Urinary bladder (tissue), 4 donors: Measurements from ENCODE around the gene GGTLC3. TPM values are rescaled to one million over a fixed set of nuclear protein-coding genes. Genes with fewer than 3 reads are reported as not detected.
A peak's percentile ranks its signal among the peaks of the same experiment; 100 is the strongest.
"Not testable (repeated sequence)": the region's sequence is repeated elsewhere in the genome, so short reads cannot be mapped to it uniquely, and the experiment has no call there.

Source experiments
- DNase-seq: peaks from one replicate; pipeline ENCODE4 v3.0.0-alpha.2; 2015; ENCODE audit errors: extremely low spot score
- H3K27ac ChIP-seq: one replicate; pipeline ENCODE4 v1.5.1; 2013; ENCODE audit warnings: low read depth, mild to moderate bottlenecking, moderate library complexity
- H3K36me3 ChIP-seq: one replicate; pipeline ENCODE4 v1.6.1; 2013; ENCODE audit warnings: mild to moderate bottlenecking, moderate library complexity; ENCODE audit not compliant: insufficient read depth
- H3K4me1 ChIP-seq: one replicate; pipeline ENCODE4 v1.6.1; 2013; ENCODE audit warnings: mild to moderate bottlenecking, moderate library complexity; ENCODE audit not compliant: insufficient read depth
- H3K4me3 ChIP-seq: one replicate; pipeline ENCODE4 v1.5.1; 2013; ENCODE audit warnings: low read depth, low read length
- WGBS: extraction: QIAGEN DNeasy Blood & Tissue Kit; methylation state at CpG from one replicate; pipeline ENCODE4 v1.1.7; 2013; 5-methylcytosine and 5-hydroxymethylcytosine counted together
- polyA plus RNA-seq: library from polyadenylated mRNA; stranded (reverse); fragments of 200-250 nt; gene quantifications from one replicate; pipeline ENCODE4 v1.2.3, GENCODE V29; 2013
- total RNA-seq: library from RNA; depleted of rRNA; stranded (reverse); fragments of >200 nt; gene quantifications from one replicate; pipeline ENCODE4 v1.2.3, GENCODE V29; 2014
- donor health status: healthy with polysubstance abuse.
- donor health status: healthy.

Gene GGTLC3
- total and polyA plus RNA-seq, 2 donors: not detected

DNA sequence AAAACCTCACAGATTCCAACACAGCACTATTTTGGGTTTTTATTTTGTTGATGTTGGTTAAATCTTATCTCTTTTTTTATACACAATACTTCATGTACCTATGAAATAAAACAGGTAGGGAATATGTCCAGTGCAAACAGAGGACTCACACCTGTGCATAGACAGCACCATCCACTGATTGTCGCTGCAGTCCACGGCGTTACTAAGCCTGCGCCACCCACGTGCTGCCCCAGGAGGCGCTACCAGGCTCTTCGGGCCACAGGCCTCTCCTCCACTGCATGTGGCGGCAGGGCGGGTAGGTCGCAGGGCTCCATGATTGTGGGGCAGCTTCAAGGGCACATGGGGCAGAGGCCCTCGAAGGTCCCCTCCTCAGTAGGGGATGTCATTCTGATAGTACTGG, 15.7 kb upstream of the GGTLC3 start:
- H3K4me1 ChIP-seq, DNase-seq: not testable (repeated sequence)
- WGBS: no CpG with 5 or more reads among the region's 11 CpGs

GRCh38 chr22:18529416-18530145, 11.6 kb upstream of the GGTLC3 start:
- DNase-seq: not testable (repeated sequence)
- WGBS: no CpG with 5 or more reads among the region's 57 CpGs

More for the DNA sequence above, 15.7 kb upstream of the GGTLC3 start:
- H3K27ac ChIP-seq, H3K36me3 ChIP-seq, H3K4me3 ChIP-seq: not testable (repeated sequence)

DNA sequence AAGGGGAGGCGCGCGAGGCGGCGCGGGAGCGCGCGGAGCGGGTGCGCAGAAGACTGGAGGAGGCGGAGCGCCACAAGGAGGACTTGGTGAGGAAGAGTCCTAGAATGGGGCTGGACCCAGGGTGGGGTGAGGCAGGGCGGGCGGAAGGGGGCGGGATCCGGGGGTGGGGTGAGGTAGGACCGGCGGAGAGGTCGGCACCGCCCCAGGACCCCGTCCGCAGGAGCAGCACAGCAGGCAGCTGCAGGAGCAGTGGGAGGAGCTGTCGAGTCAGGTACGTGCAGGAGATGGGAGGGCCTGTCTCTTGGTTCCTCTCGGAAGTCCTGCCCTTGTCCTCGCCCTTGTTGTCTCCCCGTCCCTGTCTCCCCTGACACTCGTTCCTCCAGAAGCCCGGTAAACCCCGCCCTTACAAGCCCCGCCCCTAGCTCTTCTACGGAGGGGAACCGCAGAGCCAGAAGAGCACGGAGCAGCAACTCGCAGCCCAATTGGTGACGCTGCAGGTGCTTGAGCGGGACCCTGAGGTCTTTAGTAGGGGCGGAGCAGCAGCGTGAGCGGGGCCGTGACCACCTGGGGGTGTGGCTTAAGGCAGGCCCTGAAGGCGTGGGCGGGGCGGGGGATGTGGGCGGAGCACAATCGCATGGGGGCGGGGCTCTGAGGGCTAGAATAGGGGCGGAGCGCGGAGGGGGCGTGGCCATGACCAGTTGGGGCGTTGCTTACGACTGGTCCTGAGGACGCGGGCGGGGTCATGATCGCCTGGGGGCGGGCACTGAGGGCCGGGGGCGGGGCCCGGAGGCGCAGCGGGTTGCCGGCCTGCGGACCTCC, 10.8 kb upstream of the GGTLC3 start:
- DNase-seq: peak; percentile 58
- not testable (repeated sequence) for H3K36me3 ChIP-seq, H3K4me1 ChIP-seq, H3K4me3 ChIP-seq, H3K27ac ChIP-seq
- under 1% methylated on average over 23 of the region's 66 CpGs for WGBS

More at GRCh38 chr22:18529416-18530145, 11.6 kb upstream of the GGTLC3 start:
- not testable (repeated sequence) for H3K36me3 ChIP-seq, H3K27ac ChIP-seq, H3K4me3 ChIP-seq, H3K4me1 ChIP-seq

DNA sequence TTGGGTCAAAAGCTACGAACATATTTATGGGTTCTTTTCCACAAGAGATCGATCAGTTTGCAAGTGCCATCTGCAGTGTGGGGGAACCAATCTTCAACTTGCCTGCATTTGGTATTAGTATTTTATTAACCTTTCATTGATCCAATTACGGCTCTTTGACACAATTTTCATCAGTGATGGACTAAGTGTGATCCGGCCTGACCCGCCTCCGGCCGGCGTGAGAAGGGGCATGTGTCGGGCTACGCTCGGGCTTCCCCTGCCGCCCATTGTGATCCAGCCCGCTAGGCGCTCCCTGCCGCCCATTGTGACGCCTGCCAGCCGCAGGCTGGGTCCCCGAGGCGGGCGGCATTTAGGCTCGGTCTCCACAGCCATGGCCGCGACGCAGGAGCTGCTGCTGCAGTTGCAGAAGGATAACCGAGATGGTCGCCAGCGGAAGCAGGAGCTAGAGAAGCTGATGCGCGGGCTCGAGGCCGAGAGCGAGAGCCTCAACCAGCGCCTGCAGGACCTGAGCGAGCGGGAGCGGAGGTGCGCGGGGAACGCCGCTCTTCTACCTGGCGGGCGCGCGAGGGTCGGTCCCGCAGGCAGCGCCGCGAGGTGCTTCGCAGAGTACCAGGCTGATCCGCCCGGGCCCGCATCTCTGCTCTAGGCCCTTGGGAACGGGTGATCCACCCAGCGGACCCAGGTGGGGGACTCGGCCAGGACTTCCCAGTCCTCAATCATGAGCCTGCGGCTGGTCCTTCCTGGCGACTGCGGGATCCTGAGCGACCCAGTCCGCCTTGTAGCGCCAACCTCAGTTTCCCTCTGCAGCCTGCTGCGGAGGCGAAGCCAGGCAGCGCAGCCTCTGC, 10.0 kb upstream of the GGTLC3 start, which contains the start of gene TMEM191B:
Gene TMEM191B (plus strand): TSS at position 51 of the 845 bp plus-strand sequence. CDS start 179 bp downstream, at position 230.
- H3K36me3 ChIP-seq, H3K4me1 ChIP-seq, H3K4me3 ChIP-seq, H3K27ac ChIP-seq, DNase-seq: not testable (repeated sequence)
- WGBS: no CpG with 5 or more reads among the region's 65 CpGs

DNA sequence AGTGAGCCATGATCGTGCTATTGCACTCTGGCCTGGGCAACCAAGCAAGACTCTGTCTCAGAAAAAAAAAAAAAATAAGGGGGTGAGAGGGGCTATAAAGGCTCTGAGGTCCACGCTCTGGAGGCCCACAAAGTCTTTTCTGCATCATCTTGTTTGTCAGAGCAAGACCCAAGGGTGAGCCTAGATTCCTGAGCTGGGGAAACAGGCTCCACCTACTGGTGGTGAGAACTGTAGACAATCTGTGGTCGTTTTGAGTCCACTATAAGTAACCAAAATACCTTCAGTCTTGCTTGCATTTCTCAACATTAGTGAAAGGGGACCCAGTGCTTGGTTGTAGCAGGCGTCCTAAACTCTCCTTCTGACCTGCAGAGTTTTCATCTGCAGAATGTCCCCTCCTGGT, 5.4 kb upstream of the GGTLC3 start:
- DNase-seq, H3K27ac ChIP-seq, H3K4me1 ChIP-seq, H3K4me3 ChIP-seq, H3K36me3 ChIP-seq: not testable (repeated sequence)
- WGBS: no CpG with 5 or more reads among the region's 4 CpGs

- H3K36me3 ChIP-seq, H3K27ac ChIP-seq, H3K4me1 ChIP-seq, DNase-seq, H3K4me3 ChIP-seq: not testable (repeated sequence)
- no CpG with 5 or more reads among the region's 6 CpGs for WGBS
Observed at GRCh38 chr22:18522762-18523161, 4.8 kb upstream of the GGTLC3 start.

DNA sequence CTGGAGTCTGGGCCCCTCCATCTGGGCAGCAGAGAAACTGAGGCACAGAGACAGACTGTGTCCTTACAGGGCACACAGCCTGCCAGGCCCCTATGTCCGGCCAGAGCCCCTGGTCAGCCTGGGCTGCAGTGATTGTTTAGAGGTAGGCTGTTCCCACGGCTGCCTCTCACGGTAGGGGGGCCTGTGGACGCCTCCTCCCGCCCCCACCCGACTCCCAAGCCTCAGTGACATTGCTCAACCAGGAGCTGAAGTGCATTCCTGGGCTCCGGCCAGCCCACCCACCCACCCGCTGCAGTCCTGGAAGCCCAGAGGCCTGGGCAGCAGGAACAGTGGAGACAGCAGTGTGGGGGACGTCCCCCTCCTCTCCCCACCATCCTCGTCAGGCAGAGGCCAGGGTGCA, 4.5 kb downstream of the GGTLC3 start:
- not testable (repeated sequence) for H3K27ac ChIP-seq, H3K4me1 ChIP-seq, DNase-seq, H3K4me3 ChIP-seq, H3K36me3 ChIP-seq
- 24% methylated on average over 5 of the region's 10 CpGs for WGBS

- H3K36me3 ChIP-seq, DNase-seq, H3K27ac ChIP-seq, H3K4me1 ChIP-seq, H3K4me3 ChIP-seq: not testable (repeated sequence)
- WGBS: 45% methylated on average over 5 of the region's 10 CpGs
Observed at GRCh38 chr22:18512378-18512777, 5.6 kb downstream of the GGTLC3 start.

GRCh38 chr22:18511327-18511726, 6.6 kb downstream of the GGTLC3 start:
- not testable (repeated sequence) for H3K27ac ChIP-seq, H3K4me1 ChIP-seq, H3K36me3 ChIP-seq, DNase-seq, H3K4me3 ChIP-seq
- no CpG with 5 or more reads among the region's 6 CpGs for WGBS

DNA sequence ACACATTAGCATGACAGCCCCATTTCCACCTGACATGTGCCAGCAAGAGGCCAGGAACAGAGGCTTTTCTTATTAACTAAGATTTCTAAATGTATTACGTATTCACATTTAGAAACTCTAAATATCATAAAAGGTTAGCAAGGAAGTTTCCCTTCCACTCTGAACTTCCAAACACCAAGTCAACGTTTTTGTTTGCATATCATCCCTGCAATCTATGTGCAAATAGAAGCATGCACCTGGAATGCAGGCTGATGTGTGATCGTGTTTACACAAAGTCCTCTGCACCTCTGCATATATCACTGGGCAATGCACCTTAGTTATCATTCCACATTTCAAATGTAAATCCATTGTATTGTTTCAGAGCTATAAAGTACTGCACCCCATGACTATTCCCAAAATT, 21.7 kb downstream of the GGTLC3 start:
- H3K36me3 ChIP-seq, H3K27ac ChIP-seq, H3K4me1 ChIP-seq, H3K4me3 ChIP-seq, DNase-seq: not testable (repeated sequence)
- no CpG with 5 or more reads among the region's 3 CpGs for WGBS

Other genes starting within 250 kb of the GGTLC3 start
- not detected for gene TMEM191B, start 9.6 kb upstream of the GGTLC3 start, total RNA-seq
- 0.60 TPM for gene TMEM191B, start 9.6 kb upstream of the GGTLC3 start, polyA plus RNA-seq
- gene RIMBP3, start 93.8 kb upstream of the GGTLC3 start, total RNA-seq: 0.42 TPM
- gene RIMBP3, start 93.8 kb upstream of the GGTLC3 start, polyA plus RNA-seq: 0.06 TPM